DOHH2 (cell line): Measurements from ENCODE around the gene ERC2.

Experiments
- EZH2phosphoT487 ChIP-seq: fragments of 200-600 bp; sonication (generic); IDR thresholded peaks from 2 replicates; pipeline ENCODE4 v1.6.1; 2017; ENCODE audit warnings: borderline replicate concordance, mild to moderate bottlenecking, antibody characterized with exemption, low read length, moderate library complexity, mixed read lengths
- TF ChIP-seq, protein P1 (sequence below): fragments of 200-600 bp; sonication (generic); IDR thresholded peaks from one replicate; pipeline ENCODE4 v1.5.1; 2014; ENCODE audit warnings: antibody characterized with exemption, mild to moderate bottlenecking, low read depth, low read length; ENCODE audit not compliant: poor library complexity, severe bottlenecking

DNA sequence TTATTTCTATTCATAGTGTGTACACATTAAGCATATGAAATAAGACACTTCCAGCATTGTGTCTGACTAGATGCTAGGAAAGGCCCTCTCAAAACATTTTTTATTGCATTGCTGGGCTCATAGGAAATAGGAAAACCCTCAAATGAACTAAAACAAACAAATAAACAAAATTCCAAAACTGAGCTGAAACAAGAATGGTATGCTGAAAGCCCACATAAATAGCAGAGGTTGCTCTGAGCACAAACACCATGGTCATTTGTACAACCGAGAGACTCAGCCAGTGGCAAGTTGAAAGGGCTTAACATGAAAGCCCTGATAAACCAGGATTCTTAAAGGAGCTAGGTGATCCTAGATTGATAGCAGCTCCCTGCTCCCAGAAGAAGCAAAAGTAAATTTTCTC, 671.2 kb downstream of the ERC2 start:
- TF ChIP-seq, protein P1, sequence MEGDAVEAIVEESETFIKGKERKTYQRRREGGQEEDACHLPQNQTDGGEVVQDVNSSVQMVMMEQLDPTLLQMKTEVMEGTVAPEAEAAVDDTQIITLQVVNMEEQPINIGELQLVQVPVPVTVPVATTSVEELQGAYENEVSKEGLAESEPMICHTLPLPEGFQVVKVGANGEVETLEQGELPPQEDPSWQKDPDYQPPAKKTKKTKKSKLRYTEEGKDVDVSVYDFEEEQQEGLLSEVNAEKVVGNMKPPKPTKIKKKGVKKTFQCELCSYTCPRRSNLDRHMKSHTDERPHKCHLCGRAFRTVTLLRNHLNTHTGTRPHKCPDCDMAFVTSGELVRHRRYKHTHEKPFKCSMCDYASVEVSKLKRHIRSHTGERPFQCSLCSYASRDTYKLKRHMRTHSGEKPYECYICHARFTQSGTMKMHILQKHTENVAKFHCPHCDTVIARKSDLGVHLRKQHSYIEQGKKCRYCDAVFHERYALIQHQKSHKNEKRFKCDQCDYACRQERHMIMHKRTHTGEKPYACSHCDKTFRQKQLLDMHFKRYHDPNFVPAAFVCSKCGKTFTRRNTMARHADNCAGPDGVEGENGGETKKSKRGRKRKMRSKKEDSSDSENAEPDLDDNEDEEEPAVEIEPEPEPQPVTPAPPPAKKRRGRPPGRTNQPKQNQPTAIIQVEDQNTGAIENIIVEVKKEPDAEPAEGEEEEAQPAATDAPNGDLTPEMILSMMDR = no peak
- no peak for TF ChIP-seq EZH2phosphoT487
